GM19395 (cell line): ENCODE results near the gene PAH.

Experiments used
- ATAC-seq: cut with Tn5 transposase; IDR thresholded peaks from one replicate; pipeline ENCODE4 v1.9.1; 2021; ENCODE audit warnings: mild to moderate bottlenecking, moderate library complexity; ENCODE audit not compliant: unreplicated experiment

The PAH gene

DNA sequence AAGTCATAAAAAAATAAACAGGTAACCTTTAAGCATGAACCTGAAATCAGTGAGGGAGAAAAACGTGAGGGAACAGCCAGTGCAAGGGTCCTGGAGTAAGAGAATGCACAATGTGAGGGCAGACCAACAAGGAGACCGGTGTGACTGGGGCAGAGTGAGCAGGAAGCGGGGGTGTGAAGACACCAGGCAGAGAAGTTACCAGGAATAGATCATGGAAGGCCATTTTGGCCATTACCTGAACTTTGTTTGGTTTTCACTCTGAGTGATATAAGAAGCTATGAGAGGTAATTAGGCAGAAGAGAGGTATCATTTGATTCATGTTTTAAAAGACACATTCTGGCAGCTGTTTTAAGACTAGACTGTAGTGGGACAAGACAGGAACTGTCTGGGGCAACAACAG, 15.0 kb downstream of the PAH start:
- ATAC-seq, result no peak

DNA sequence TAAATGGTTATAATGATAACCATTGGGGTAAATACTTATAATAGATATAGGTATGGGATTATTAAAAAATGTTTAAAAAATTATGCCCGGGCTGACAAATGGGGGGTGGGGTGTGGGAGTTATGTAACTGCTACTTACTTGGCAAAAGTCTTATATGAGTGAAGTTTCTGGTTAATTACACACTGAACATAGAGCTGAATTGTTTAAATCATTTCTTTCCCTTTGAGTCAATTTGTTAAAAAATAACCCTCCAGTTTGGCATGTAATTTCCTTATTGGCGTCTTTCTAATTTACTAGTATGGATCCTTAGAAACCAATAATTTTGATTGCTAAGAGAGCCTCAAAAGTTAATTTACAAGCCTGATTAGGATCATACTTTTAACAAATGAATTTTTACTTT, 16.7 kb downstream of the PAH start:
- no peak for ATAC-seq

- ATAC-seq, result no peak
Observed at GRCh38 chr12:102896067-102896466, 21.0 kb downstream of the PAH start.

- ATAC-seq, result no peak
Observed at GRCh38 chr12:102891756-102892155, 25.3 kb downstream of the PAH start.

DNA sequence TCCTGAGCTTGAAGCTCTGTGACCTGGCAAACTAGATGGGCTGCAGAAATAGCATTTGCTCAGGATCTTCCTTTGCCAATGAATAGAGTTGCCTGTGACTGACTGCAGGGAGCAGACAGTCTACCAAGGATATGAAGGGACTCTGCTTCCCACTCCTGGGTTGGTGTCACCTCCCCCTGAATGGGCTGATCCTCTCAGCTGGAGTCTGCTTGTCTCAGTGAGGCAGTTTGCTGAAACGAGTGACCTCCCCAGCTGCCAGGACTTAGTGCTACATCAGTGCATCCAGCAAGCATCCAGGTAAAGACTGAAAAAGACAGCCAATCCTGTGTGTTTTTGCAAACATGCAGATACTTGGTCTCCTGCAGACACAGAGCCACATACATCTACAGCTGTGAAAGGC, 28.5 kb downstream of the PAH start:
- ATAC-seq, result no peak

- no peak for ATAC-seq
Observed at GRCh38 chr12:102885043-102885932, 31.8 kb downstream of the PAH start.

GRCh38 chr12:102883204-102883799, 33.7 kb downstream of the PAH start:
- no peak for ATAC-seq

- no peak for ATAC-seq
Observed at GRCh38 chr12:102880783-102881182, 36.3 kb downstream of the PAH start.

DNA sequence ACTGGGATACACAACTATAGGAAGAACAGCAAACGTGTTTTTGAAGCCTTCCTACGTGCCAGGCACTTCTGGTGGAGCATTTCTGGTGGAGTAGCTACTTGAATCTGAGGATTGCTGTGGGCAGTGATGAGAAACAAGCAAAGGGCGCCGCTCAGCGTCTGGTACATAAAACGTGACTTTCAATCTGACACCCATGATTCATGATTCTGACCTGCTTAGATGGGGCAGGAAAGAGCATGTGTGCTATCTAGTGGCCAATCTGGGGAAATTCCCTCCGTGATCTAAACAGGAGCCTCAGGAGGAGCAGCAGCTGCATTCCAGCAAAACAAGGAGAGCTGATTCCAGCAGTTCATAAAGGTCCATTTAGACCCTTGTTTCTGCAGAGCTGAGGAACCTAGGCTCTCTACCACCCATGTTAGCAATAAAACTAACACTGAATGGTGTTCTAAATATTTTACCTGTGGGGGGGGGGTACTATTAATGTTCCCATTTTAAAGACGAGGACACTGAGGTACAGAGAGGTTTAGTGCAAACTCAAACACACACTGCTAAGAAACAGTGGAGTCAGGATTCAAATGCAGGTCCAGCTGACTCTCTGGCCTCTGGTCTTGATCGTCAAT, 37.8 kb downstream of the PAH start:
- ATAC-seq, result peak; percentile 74

GRCh38 chr12:102876883-102877282, 40.2 kb downstream of the PAH start:
- no peak for ATAC-seq

- ATAC-seq, result no peak
Observed at GRCh38 chr12:102874819-102875218, 42.2 kb downstream of the PAH start.

- no peak for ATAC-seq
Observed at GRCh38 chr12:102873077-102873476, 44.0 kb downstream of the PAH start.

- no peak for ATAC-seq
Observed at GRCh38 chr12:102871014-102871413, 46.0 kb downstream of the PAH start.

DNA sequence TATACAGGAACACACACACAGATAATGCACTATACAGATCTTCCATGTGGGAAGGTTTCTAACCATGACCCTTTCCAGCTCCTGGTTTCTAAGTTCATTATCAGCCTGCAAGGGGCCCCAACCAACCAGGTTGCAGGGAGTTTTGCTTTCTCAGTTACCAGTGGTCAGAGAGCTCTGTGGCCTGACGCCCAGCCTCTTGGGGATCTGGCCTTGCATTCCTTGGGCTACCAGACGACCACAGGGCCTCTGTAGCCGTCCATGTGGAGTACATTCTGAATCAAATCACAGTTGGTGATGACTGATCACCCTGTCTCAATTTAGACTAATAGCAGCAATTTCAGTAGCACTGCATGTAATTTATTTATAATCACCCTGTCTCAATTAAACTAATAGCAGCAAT, 47.5 kb downstream of the PAH start:
- no peak for ATAC-seq

DNA sequence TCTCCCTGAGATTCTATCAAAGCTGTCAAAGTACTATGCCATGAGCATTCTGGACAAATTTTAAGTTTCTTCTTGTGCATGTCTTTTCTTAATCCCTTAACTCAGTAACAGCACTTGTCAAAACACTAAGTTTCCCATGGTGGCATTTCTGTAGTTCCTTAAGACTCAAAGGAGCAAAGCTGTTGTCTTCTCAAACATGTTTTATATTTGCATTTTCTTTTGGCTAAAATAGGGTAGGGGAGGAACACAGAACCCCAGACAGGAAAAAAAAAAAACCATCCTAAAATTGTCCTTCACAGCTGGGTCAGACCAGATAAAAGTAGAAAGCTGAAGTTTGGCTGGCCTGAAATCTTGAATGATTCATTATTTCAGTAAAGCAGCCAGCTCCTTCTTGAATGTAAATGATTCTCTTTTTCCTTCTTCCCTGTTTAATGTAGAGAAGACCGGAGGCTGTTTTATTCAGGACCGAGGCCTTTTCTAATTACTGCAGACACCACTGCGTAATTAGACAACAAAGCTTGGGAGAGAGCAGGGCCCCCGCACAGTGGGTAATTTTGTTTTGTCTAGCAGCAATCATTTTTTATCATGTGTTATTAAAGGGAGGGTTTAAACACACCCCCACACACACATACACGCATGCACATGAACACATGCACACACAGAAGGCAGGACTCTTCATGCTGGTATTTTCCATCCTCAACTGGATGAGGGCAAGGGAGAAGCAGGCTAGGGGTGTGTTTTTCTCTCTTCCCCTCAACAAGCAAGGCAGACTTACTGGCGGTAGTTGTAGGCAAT, 51.0 kb downstream of the PAH start:
- no peak for ATAC-seq

DNA sequence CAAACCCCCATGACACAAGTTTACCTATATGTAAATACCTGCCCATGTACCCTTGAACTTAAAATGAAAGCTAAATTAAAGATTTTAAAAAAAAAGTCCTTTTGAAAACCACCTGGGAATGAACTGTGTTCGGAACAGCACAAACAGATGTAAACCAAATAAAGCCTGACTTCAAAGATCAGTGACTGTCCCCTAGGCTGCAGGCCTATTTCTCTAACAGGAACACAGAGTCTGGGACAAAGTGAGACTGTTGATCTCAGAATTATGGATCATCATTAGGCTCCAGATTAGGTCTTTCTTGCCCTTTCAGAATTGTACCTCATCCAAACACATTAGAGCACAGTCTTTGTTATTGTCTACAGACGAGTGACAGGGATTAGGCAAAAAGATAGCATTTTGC, 54.6 kb downstream of the PAH start:
- no peak for ATAC-seq

DNA sequence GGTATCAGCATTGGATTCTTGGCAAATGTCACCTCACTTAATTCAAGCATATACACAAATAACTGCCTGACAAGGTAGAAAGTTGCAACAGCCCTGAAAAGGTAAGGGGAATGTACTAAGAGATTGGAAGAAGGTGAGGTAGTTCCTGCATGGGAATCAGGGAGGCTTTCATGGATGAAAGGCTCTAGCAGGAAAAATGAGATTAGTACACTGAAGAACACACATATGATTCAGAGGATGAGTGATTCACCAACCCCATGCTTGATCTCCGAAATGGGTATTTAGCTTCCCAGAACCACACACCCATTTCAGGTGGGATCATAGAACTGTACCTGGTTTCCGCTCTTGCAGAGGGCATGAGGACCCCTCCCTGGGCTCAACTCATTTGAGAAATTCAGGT, 65.8 kb downstream of the PAH start:
- ATAC-seq, result no peak

DNA sequence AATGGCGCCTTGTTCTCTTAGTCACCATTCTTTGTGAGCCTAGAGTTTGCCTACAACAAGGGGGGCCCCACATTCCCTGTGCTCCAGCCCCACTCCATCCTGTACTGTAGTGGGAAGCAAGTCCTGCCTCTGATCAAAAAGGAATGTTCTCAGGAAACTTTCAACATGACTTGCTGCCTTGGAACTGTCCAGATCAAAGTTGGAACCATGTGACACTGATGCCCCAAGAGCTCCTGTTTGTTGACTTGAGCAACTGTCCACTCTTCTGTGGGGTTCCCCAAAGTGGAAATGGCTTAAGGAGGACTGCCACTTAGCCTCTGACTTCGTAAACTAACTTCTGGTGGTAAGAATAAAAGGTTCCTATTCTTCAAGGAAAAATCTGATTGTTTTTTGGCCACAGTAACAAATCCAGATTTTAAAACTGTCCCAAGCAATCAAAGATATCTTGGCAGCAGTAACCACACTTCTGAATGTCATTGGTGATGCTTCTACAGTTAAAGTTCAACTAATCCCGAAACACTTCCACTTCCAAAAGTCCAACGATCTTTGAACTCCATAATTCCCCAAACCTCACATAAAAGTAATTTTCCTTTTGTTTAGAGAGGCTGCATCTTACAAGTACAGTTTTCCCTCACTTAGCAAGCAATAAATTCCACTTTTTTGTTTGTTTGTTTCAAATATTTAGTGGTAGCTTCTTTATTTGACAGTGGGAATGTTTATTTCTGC, 67.2 kb downstream of the PAH start:
- ATAC-seq, result no peak

GRCh38 chr12:102848832-102849231, 68.2 kb downstream of the PAH start:
- no peak for ATAC-seq

DNA sequence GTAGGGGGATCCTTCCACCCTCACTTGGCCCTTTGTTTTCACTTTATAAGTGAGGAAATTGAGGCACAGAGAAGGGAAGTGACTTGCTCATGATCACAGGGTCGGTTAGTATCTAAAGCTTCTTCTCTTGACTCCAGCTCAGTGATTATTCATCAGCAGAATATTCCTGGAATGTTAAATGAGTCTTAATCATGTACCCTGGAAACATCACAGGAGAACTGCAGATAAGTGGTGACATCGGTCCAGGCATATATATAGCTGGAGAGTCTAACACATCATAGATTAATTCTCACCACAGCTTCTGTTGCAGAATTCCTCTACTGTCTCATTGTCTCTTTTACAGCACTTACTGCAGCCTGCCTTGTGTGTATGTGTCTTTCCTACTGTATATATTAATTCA, 69.9 kb downstream of the PAH start:
- no peak for ATAC-seq
